Stimulated activated CD8-positive, alpha-beta memory T cell treated with anti-CD3 and anti-CD28 coated beads, Interleukin-15, amount 100 ng/mL, for 48 hours (primary cell): ENCODE results near the gene FXYD2.
"Not testable (repeated sequence)": the region's sequence is repeated elsewhere in the genome, so short reads cannot be mapped to it uniquely, and the experiment has no call there.

ENCODE experiments used
- DNase-seq, 2 donors: peaks; one replicate each; pipeline ENCODE4 v3.0.0-alpha.2; 2020; ENCODE audit warnings: low read depth in 2 of 2

The FXYD2 gene

DNA sequence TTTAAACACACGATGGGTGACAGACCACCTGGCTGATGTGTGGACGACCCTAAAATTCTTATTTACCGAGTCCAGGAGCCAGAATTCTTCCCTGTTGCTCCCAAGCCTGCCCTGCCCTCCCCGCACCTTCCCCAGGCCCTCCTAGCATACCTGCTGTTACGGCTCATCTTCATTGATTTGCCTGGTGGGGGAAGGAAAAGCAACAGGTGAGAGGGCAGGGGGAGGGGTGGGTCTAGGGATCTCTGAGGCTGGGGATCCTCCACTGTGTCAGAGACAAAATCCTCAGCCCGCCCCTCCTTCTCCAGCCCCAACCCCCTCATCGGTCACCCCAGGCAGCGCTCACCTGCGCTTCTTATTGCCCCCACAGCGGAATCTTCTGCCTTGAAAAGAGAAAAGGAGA, 4.0 kb downstream of the FXYD2 start:
- no peak for DNase-seq

GRCh38 chr11:117820071-117820470, 4.5 kb downstream of the FXYD2 start:
- no peak for DNase-seq

- no peak for DNase-seq
Measured at GRCh38 chr11:117819096-117820040, 5.2 kb downstream of the FXYD2 start.

DNA sequence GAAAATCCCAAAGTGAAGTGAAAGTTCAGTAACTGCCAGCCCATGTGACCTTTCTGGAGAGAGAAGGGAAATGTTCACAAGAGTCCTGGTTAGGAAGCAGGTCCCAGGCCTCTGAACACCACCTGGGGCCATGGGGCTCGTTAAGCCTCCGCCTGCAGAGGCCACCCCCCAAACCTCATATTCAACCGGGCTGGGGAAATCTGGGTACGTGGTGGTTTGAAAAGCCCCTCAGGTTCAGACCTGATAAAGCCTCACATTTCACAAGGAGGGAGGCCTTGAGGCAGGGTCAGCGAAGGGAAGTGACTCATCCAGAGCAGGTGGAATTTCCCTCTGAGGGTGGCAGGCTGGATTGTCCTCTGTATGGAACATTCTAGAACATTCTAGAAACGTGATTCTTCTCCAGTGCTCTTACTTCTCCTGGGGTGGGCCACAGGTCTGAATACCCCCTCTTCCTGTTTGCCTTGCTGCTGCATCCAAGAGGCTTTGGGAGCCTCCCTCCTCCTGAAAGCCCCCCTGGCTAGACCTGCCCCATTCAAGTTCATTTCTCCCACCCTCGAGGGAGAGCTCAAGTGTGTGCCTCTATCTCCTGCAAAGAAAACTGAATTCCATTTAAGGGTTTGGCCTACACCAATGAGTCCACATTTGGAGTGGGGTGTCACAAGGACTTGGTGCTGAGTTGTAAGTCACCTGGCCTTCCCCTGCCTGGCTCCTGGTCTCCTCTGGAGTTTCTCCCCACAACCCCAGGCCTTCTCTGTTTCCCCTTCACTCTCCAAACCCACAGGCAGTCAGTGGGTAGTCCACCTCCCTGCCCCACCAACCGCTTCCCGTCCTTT, 6.3 kb downstream of the FXYD2 start:
- DNase-seq, result peak in 1 of 2 donors; percentile 56

DNA sequence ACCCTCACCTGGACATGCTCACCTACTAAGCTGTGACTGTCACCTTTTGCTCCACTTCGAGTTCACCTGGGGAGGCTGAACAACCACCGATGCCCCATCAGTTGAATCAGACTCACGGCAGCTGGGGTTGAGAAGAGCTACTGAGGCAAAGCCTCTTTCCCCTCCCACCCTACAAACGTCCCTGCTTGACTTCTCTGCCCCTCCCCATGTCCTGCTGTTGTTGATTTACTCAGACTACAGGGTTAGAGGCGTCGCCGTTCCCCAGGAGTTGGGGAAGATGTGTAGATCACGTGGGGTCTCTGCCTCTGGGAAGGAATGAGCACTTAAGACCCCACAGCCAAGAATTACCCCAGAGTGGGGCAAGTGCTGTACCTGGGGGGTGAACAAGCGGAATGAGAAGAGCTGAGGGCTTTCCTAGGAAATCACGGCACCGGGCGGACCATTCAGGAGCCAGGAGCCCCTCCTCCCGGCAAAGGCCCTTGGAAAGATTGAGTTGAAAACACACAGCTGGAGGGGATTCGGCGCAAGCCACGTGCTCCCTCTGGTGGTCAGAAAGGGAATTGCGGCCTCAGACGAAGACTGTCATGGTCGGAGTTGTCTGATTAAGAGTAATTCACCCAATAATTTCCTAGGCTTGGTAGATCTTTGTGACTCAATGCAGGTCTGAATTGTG, 7.0 kb downstream of the FXYD2 start:
- peak; percentile 76 to 81 for DNase-seq

- no peak for DNase-seq
Measured at GRCh38 chr11:117816846-117817367, 7.6 kb downstream of the FXYD2 start.

DNA sequence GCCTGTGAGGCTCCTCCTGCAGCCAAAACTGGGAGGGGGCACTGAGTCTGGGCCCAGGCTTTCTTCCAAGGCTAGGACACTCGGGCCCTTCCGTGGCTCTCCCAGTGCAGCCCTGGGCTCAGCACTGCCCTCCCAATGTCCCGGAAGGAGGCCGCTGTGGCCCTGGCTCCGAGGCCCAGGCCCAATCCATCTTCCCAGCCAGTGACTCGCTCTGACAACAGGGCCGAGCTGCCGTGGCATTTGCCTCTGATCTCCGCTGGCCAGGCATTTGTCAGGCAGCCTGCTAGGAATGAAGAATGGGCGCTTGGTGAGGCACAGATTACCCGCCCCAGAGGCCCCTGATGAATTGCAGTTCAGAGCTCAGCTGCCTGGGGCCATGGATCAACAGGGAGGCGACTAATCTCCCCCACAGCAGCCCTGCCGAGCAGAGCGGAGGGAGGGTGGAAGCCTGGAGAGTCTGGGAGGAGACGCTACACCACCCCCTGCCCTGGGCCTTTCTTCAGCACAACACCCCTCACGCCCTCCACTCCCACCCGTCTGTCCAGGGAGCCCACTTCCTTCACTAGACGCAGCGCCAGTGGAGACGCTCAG, 8.3 kb downstream of the FXYD2 start:
- DNase-seq, result no peak

DNA sequence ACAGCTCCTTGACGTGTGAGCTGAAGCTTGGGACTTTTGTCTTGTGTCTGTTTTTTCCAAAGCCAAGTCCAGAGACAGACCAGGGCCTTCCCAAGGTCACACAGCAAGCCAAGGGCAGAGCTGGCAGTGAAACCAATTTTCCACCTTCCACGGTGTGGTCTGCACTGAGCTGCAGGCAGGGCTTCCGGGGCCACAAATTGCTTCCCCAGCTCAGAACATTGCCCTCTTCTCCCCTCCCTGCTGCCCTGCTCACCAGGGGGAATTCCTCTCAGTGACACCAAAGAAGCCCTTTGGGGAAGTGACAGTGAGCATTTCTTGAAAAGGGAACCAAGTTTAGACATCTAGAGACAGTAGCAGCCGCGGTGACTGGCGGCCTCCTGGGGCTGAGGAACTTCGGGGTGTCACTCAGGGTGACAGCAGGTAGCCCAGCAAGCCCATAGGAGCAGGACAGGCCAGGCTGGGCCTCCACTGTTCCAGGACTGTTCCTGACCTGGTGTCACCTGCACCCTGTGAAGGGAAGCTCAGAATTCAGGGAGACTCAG, 9.2 kb downstream of the FXYD2 start:
- peak; percentile 57 to 69 for DNase-seq

GRCh38 chr11:117814766-117815261, 9.7 kb downstream of the FXYD2 start:
- peak; percentile 72 to 76 for DNase-seq

- DNase-seq, result no peak
Measured at GRCh38 chr11:117814204-117814765, 10.3 kb downstream of the FXYD2 start.

- DNase-seq, result not testable (repeated sequence)
Measured at GRCh38 chr11:117810056-117810451, 14.5 kb downstream of the FXYD2 start.

GRCh38 chr11:117809236-117810055, 15.1 kb downstream of the FXYD2 start:
- DNase-seq, result no peak

DNA sequence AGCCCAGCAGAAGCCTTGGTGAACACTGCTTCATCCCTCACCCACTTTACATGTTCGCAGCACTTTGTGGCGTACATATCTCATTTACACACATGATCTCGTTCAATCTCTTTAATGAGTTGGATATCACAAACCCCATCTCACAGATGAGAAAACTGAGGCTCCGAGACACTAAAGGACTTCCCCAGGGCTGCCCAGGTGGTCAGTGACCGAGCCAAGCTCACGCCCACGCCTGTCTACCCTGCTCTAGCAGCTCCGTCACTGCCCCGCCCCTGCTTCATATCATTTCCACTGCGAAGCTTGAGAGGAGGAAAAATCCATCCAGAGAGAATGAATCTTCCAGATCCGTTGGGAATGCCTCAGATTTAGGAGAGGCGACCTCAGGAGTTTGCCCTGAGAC, 15.8 kb downstream of the FXYD2 start:
- no peak for DNase-seq

GRCh38 chr11:117807482-117808327, 16.8 kb downstream of the FXYD2 start:
- DNase-seq, result no peak

DNA sequence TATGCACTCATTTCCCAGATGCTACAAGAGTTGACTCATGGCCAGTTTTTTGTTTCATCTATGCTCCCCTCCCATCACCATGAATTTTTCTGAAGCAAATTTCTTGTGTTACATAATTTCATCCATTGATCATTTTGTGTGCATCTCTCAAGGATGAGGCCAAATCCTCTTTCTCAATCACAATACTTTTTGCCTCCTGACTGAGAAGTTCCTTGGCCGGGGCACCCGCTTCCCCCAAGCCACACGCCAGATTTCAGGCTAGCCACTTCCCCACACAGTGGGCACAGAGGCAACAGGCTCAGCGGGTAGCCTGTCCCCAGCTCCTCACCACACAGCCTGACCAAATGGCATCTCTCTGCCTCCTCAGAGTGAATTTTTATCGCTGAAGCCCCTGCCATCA, 17.7 kb downstream of the FXYD2 start:
- DNase-seq, result no peak

DNA sequence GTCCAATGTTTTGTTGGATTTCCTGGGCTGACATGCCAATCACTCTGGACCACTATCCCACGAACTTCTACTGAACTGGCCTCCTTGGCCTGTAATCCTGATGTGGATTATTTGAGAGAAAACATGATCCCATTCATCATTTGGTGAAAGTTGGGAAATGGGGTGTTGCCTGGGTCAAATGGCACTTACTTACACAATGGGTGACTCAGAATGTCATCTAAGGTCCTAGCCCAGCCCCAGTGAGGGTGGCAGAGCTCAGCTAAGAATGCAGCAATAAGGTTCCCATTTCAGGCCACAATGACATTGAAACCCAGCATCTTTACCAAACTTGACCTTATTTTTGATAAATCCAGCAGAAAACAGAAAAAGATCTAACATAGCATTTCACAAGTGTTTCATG, 19.5 kb downstream of the FXYD2 start:
- DNase-seq, result no peak

- no peak for DNase-seq
Measured at GRCh38 chr11:117803896-117804295, 20.6 kb downstream of the FXYD2 start.

- DNase-seq, result no peak
Measured at GRCh38 chr11:117799634-117800033, 24.9 kb downstream of the FXYD2 start.
